Hepatocyte (in vitro differentiated cells): Measurements from ENCODE around the gene HOMER1. TPM values are rescaled to one million over a fixed set of nuclear protein-coding genes. Genes with fewer than 3 reads are reported as not detected.

Source experiments
- DNase-seq: peaks from one replicate; pipeline ENCODE4 v3.0.0-alpha.2; 2016; ENCODE audit warnings: low spot score
- H2AFZ ChIP-seq: fragments of 200-600 bp; sonication (generic); 2 replicates; pipeline ENCODE4 v1.6.0; 2016; ENCODE audit warnings: antibody characterized with exemption, mild to moderate bottlenecking
- H3K27ac ChIP-seq: fragments of 200-600 bp; sonication (generic); 2 replicates; pipeline ENCODE4 v1.5.1; 2016; ENCODE audit warnings: mild to moderate bottlenecking
- H3K27me3 ChIP-seq: fragments of 200-600 bp; sonication (generic); 2 replicates; pipeline ENCODE4 v1.6.1; 2016
- H3K36me3 ChIP-seq: fragments of 200-600 bp; sonication (generic); replicated peaks from 2 replicates; pipeline ENCODE4 v1.5.1; 2016; ENCODE audit warnings: low read depth; ENCODE audit not compliant: insufficient read depth
- H3K4me1 ChIP-seq: fragments of 200-600 bp; sonication (generic); 2 replicates; pipeline ENCODE4 v1.5.1; 2016; ENCODE audit warnings: mild to moderate bottlenecking, moderate library complexity; ENCODE audit not compliant: insufficient read depth
- H3K4me2 ChIP-seq: fragments of 200-600 bp; sonication (generic); 2 replicates; pipeline ENCODE4 v1.6.0; 2016
- H3K4me3 ChIP-seq: fragments of 200-600 bp; sonication (generic); 2 replicates; pipeline ENCODE4 v1.5.1; 2016; ENCODE audit warnings: mild to moderate bottlenecking
- H3K79me2 ChIP-seq: fragments of 200-600 bp; sonication (generic); 2 replicates; pipeline ENCODE4 v1.6.0; 2017; ENCODE audit warnings: mild to moderate bottlenecking
- H3K9me2 ChIP-seq: fragments of 200-600 bp; sonication (generic); replicated peaks from 2 replicates; pipeline ENCODE4 v1.6.0; 2017; ENCODE audit warnings: mild to moderate bottlenecking; ENCODE audit not compliant: insufficient read depth
- H3K9me3 ChIP-seq: fragments of 200-600 bp; sonication (generic); 2 replicates; pipeline ENCODE4 v1.5.1; 2016; ENCODE audit warnings: low read depth, mild to moderate bottlenecking
- H4K20me1 ChIP-seq: fragments of 200-600 bp; sonication (generic); 2 replicates; pipeline ENCODE4 v1.6.0; 2016; ENCODE audit warnings: mild to moderate bottlenecking; ENCODE audit not compliant: insufficient read depth, poor library complexity, severe bottlenecking
- EZH2 ChIP-seq: fragments of 200-600 bp; sonication (generic); IDR thresholded peaks from 2 replicates; pipeline ENCODE4 v1.6.1; 2016; ENCODE audit warnings: antibody characterized with exemption, mild to moderate bottlenecking, borderline replicate concordance
- EZH2phosphoT487 ChIP-seq: fragments of 200-600 bp; sonication (generic); IDR thresholded peaks from one replicate; pipeline ENCODE4 v1.6.1; 2018; ENCODE audit warnings: antibody characterized with exemption, mild to moderate bottlenecking, low read depth, moderate library complexity; ENCODE audit not compliant: unreplicated experiment, severe bottlenecking
- WGBS: methylation state at CpG from one replicate; pipeline ENCODE4 v1.1.6; 2016; ENCODE audit warnings: low lambda C conversion rate; ENCODE audit errors: missing lambda C conversion rate; 5-methylcytosine and 5-hydroxymethylcytosine counted together
- polyA plus RNA-seq: library from polyadenylated mRNA; unstranded; fragments of >200 nt; fragmentation: Nextera tagmentation; extraction: Ambion mirVana; gene quantifications from 2 replicates; pipeline ENCODE4 v1.2.1, GENCODE V29; 2016
- total RNA-seq: library from RNA; depleted of rRNA; stranded (reverse); fragments of >200 nt; gene quantifications from 2 replicates; pipeline ENCODE4 v1.2.3, GENCODE V29; 2014
- TF ChIP-seq, protein P1 (sequence below): fragments of 200-600 bp; sonication (generic); IDR thresholded peaks from 2 replicates; pipeline ENCODE4 v1.5.1; 2016; ENCODE audit warnings: antibody characterized with exemption, mild to moderate bottlenecking; ENCODE audit not compliant: poor library complexity

Gene HOMER1
- total and polyA plus RNA-seq, 2 experiments from 2014 or later: 12.0 to 14.2 TPM

DNA sequence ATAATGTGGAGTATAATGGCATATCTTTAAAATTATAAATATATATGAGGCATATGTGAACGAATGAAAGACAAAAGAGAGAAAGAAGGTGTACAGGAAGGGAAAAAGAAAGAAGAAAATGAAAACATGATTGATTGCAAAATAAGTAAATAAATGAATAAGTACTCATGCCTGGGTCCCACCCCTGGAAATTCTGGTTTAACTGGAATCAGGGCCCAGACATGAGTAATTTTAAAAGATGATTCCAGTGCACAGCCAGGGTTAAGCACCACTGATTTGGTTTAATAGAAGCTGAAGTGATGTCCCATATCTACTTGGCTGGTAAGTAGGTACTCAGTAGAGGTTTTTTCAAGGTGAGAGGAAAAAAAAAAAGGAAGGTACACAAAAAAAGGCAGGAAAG is 34.0 kb upstream of the HOMER1 start:
- TF ChIP-seq EZH2phosphoT487 (no peak), EZH2 (no peak)
- TF ChIP-seq, protein P1, sequence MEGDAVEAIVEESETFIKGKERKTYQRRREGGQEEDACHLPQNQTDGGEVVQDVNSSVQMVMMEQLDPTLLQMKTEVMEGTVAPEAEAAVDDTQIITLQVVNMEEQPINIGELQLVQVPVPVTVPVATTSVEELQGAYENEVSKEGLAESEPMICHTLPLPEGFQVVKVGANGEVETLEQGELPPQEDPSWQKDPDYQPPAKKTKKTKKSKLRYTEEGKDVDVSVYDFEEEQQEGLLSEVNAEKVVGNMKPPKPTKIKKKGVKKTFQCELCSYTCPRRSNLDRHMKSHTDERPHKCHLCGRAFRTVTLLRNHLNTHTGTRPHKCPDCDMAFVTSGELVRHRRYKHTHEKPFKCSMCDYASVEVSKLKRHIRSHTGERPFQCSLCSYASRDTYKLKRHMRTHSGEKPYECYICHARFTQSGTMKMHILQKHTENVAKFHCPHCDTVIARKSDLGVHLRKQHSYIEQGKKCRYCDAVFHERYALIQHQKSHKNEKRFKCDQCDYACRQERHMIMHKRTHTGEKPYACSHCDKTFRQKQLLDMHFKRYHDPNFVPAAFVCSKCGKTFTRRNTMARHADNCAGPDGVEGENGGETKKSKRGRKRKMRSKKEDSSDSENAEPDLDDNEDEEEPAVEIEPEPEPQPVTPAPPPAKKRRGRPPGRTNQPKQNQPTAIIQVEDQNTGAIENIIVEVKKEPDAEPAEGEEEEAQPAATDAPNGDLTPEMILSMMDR: no peak
- Histone ChIP-seq H3K79me2 (no peaks in the 10 kb centered on the region), H3K4me1 (peaks cover 15% of the 10 kb centered on the region), H4K20me1 (no peaks in the 10 kb centered on the region), H3K4me2 (no peak overlapping the region), H3K27ac (peak overlapping the region; percentile 45), H3K36me3 (no peaks in the 10 kb centered on the region), H3K27me3 (no peaks in the 10 kb centered on the region), H3K9me2 (no peaks in the 10 kb centered on the region), H3K4me3 (no peak overlapping the region), H3K9me3 (no peaks in the 10 kb centered on the region), H2AFZ (no peak overlapping the region)
- DNase-seq: peak; percentile 28
- WGBS: 87% methylated on average over 1 of the region's 1 CpG

- H3K9me3 ChIP-seq: no peaks in the 10 kb centered on the region
- H4K20me1 ChIP-seq: no peaks in the 10 kb centered on the region
- no peaks in the 10 kb centered on the region for H3K36me3 ChIP-seq
- peak; percentile 20 for DNase-seq
- 65% methylated on average over 3 of the region's 3 CpGs for WGBS
- TF ChIP-seq, protein P1: no peak
- TF ChIP-seq EZH2 (no peak), EZH2phosphoT487 (no peak)
- H2AFZ ChIP-seq: no peak overlapping the region
- peak overlapping the region; percentile 45 for H3K27ac ChIP-seq
- no peaks in the 10 kb centered on the region for H3K27me3 ChIP-seq
- no peaks in the 10 kb centered on the region for H3K79me2 ChIP-seq
- peaks cover 15% of the 10 kb centered on the region for H3K4me1 ChIP-seq
- no peak overlapping the region for H3K4me2 ChIP-seq
- H3K9me2 ChIP-seq: no peaks in the 10 kb centered on the region
- H3K4me3 ChIP-seq: no peak overlapping the region
These were observed 33.5 kb upstream of the HOMER1 start for GRCh38 chr5:79547429-79547822.

DNA sequence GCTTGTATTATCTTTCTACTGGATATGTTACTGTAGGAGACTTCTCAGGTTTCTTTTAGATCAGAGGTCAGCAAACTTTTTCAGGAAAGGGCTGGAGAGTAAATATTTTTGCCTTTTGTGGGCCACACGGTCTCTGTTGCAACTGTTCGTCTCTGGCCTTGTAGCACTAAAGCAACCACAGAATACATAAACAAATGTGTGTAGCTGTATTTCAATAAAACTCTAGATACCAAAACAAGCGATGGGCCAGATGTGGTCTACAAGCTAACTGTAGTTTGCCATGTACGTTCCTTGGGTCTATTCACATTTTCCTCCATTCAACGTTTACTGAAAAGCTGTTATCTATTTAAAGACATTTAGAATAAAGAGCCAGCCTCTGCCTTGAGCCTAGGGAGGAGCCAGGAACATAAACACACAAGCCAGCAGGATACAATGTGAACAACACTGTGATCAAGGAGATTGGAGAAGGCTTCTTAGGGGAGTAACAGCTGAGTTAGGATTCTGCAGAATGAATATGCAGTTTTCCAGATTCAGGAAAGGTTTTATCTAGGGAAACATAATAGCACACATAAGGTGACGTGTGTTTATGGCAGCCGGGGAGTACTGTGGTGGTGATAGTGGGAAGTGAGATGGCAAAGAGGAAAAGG is 33.0 kb upstream of the HOMER1 start:
- Histone ChIP-seq H3K9me2 (no peaks in the 10 kb centered on the region), H2AFZ (peak overlapping the region; percentile 55), H3K9me3 (no peaks in the 10 kb centered on the region), H3K4me1 (peaks cover 15% of the 10 kb centered on the region), H3K27ac (peak overlapping the region; percentile 45), H4K20me1 (no peaks in the 10 kb centered on the region), H3K4me2 (peak overlapping the region; percentile 26), H3K4me3 (no peak overlapping the region), H3K27me3 (no peaks in the 10 kb centered on the region), H3K79me2 (no peaks in the 10 kb centered on the region), H3K36me3 (no peaks in the 10 kb centered on the region)
- DNase-seq: no peak
- no peak for TF ChIP-seq EZH2
- WGBS: 38% methylated on average over 7 of the region's 7 CpGs

GRCh38 chr5:79544131-79544530 is 30.2 kb upstream of the HOMER1 start:
- Histone ChIP-seq H2AFZ (no peak overlapping the region), H4K20me1 (no peaks in the 10 kb centered on the region), H3K36me3 (no peaks in the 10 kb centered on the region), H3K4me1 (peaks cover 15% of the 10 kb centered on the region), H3K27ac (no peak overlapping the region), H3K27me3 (no peaks in the 10 kb centered on the region), H3K4me3 (no peak overlapping the region), H3K9me2 (no peaks in the 10 kb centered on the region), H3K79me2 (no peaks in the 10 kb centered on the region), H3K4me2 (no peak overlapping the region), H3K9me3 (no peaks in the 10 kb centered on the region)
- TF ChIP-seq, protein P1: no peak
- TF ChIP-seq EZH2phosphoT487: no peak
- TF ChIP-seq EZH2: no peak
- DNase-seq: no peak
- 92% methylated on average over 5 of the region's 5 CpGs for WGBS
